Astrocyte of the cerebellum (primary cell): ENCODE data around the gene SEMA4G.
A peak's percentile ranks its signal among the peaks of the same experiment; 100 is the strongest.
"Not testable (repeated sequence)": the region's sequence is repeated elsewhere in the genome, so short reads cannot be mapped to it uniquely, and the experiment has no call there.

ENCODE experiments used
- DNase-seq: peaks from one replicate; pipeline ENCODE4 v3.0.0-alpha.2; 2011; ENCODE audit warnings: low read depth
- H3K4me3 ChIP-seq: 2 replicates; pipeline ENCODE4 v1.5.1; 2011; ENCODE audit warnings: mild to moderate bottlenecking, low read depth, low read length, moderate library complexity
- in situ Hi-C: cut with HindIII; loops from 2 replicates; pipeline ENCODE4 v1.10.0; 2017; ENCODE audit warnings: low sequenced_read_pairs
- TF ChIP-seq, protein P1 (sequence below): IDR thresholded peaks from 2 replicates; pipeline ENCODE4 v1.5.1; 2012; ENCODE audit warnings: low read length, low read depth, moderate library complexity, mild to moderate bottlenecking; ENCODE audit errors: missing control alignments

Gene SEMA4G

DNA sequence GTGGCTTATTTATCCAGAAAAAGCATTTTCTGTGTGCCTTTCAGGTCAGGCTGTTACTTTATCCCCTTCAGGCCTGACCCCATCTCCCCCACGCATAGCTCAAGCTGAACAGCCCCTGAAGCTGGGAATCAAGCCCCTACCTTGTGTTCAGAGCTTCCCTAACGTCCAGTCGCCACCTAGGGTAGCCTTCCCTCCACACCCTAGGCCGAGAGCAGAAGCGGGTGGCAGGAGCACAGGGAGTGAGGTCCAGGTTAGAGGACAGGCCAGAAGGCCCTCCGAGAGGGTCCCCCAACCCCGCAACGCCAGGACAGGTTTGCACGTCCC lies 479 bp upstream of the SEMA4G start:
- in situ Hi-C loops = no loop called here
- H3K4me3 ChIP-seq = peak overlapping the region; percentile 64
- TF ChIP-seq, protein P1, sequence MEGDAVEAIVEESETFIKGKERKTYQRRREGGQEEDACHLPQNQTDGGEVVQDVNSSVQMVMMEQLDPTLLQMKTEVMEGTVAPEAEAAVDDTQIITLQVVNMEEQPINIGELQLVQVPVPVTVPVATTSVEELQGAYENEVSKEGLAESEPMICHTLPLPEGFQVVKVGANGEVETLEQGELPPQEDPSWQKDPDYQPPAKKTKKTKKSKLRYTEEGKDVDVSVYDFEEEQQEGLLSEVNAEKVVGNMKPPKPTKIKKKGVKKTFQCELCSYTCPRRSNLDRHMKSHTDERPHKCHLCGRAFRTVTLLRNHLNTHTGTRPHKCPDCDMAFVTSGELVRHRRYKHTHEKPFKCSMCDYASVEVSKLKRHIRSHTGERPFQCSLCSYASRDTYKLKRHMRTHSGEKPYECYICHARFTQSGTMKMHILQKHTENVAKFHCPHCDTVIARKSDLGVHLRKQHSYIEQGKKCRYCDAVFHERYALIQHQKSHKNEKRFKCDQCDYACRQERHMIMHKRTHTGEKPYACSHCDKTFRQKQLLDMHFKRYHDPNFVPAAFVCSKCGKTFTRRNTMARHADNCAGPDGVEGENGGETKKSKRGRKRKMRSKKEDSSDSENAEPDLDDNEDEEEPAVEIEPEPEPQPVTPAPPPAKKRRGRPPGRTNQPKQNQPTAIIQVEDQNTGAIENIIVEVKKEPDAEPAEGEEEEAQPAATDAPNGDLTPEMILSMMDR = no peak
- no peak for DNase-seq

GRCh38 chr10:100970076-100970913 lies 991 bp downstream of the SEMA4G start:
- H3K4me3 ChIP-seq = peak overlapping the region; percentile 64
- DNase-seq = no peak
- in situ Hi-C loops = no loop called here
- TF ChIP-seq, protein P1 = no peak

DNA sequence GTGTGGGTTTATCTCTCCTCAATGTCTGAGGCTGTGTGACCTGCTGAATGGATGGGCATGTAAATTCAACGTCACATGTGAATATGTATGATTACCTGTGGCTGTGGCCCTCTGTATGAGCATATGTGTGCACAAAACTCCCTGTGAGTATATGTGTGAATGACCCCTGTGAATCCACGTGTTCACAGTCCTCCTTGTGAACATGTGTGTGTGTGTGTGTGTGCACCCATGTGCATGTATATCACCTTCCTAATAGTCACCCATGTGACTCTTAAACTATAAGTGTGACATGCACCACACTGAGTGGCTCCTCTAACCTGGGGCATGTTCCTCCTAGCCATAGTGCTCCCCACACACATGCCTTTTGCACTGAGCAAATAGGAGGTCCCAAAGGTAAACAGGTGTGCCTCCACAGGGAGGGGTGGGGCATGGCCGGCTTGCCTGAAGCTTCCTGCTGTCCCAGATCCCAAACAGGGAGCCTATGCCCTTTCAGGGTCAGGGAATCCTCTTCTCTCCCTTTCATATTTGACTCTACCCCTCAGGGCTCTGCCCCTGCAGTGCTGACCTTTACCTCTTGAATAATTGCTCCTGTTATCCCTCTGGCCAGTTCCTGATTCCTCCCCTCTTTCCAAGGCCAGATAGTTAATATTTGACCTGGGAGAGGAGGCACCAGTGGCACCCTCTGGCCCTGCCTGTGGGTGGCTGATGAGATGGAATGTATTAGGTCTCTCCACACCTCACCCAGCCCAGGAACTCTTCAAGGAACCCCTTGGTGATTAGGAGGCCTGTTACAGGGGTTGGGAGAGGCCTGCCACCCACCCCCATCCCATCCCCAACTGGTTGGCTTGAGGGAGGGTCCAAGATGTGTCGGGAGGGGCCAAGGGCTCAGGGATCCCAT lies 1.9 kb downstream of the SEMA4G start:
- no peak for DNase-seq
- in situ Hi-C loops = no loop called here
- TF ChIP-seq, protein P1 = no peak
- no peak overlapping the region for H3K4me3 ChIP-seq

DNA sequence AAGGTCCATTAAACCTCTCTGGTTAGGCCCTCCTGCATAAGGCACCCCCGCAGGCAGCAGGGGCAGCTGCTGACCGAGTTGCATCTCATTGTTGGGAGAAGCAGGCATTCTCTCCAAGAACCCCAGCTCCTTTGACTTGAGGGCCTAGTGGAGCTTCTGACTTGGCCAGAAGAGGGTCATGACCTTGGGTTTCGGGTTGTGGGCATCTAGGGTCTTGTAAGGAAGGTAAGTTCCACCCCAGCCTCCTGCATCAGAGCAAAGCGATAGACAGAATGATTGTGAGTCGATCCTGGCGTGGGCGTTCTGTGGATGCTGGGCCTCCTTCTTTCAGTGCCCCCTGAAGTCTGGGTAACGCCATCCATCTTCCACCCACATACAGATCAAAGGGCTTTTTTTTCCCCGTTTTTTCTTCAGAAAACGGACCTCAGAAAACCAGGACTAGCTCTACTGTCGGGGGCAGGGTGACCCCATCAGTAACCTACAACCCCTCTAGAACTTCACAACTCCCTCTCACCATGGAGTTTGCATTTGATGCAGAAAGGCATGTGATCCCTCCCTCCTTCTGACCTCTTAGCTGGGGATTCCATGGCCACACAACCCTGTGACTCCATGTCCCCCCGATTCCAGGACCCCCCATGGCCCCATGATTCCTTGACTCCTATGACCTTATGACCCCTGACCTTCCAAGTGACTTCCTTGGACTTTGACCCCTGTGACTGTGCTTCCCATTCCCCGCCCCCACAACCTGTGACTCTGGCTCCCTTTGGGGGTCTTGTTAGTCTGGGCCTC lies 3.0 kb downstream of the SEMA4G start:
- H3K4me3 ChIP-seq = no peak overlapping the region
- DNase-seq = no peak
- in situ Hi-C loops = no loop called here
- TF ChIP-seq, protein P1 = no peak

- in situ Hi-C loops = no loop called here
- DNase-seq = no peak
- TF ChIP-seq, protein P1 = no peak
- no peak overlapping the region for H3K4me3 ChIP-seq
Observed at GRCh38 chr10:100972904-100973535, 3.7 kb downstream of the SEMA4G start.

DNA sequence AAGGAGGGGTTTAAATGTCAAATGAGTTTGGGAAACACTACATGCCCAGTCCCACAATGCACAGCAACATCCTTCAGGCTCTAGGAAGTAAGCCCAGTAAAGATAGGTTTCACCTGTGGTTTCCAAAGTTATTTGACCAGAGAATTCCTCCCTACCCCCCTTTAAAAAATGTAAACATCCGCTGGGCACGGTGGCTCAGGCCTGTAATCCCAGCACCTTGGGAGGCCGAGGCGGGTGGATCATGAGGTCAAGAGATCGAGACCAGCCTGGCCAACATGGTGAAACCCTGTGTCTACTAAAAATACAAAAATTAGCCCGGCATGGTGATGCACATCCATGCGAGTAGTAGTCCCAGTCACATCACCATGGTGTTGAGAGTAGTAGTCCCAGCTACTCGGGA lies 6.1 kb downstream of the SEMA4G start:
- H3K4me3 ChIP-seq, DNase-seq, in situ Hi-C loops: not testable (repeated sequence)
